ENCODE results near the gene RIMBP3C.
"Not testable (repeated sequence)": the region's sequence is repeated elsewhere in the genome, so short reads cannot be mapped to it uniquely, and the experiment has no call there.

RIMBP3C gene

DNA sequence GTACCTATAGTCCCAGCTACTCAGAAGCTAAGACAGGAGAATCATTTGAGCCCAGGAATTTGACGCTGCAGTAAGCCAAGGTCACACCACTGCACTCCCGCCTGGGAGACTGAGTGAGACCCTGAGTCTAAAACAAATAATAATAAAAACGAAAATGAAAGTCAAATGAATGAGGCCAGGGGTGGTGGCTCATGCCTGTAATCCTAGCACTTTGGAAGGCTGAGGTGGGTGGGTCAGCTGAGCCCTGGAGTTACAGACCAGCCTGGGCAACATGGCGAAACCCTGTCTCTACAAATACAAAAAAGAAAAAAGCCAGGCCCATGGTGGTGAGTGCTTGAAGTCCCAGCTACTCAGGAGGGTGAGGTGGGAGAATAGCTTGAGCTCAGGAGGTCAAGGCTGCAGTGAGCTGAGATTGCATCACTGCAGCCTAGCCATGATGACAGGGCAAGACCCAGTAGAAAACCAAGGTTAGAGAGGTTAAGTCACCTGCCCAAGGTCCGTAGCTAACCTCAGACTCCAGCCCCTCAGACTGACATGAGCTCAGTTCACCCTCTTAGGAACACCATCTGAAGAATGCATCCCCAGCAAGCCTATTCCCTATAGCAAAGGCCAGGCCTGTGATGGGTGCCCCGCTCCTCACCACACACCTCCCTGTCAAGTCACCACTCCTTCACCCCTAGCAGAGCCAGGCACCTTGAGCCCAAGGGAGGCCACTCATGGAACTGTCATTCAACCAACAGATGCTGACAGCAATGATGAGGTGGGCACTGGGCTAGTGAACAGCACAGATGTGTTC lies 24.4 kb downstream of the RIMBP3C start:
- not testable (repeated sequence) for DNase-seq

DNA sequence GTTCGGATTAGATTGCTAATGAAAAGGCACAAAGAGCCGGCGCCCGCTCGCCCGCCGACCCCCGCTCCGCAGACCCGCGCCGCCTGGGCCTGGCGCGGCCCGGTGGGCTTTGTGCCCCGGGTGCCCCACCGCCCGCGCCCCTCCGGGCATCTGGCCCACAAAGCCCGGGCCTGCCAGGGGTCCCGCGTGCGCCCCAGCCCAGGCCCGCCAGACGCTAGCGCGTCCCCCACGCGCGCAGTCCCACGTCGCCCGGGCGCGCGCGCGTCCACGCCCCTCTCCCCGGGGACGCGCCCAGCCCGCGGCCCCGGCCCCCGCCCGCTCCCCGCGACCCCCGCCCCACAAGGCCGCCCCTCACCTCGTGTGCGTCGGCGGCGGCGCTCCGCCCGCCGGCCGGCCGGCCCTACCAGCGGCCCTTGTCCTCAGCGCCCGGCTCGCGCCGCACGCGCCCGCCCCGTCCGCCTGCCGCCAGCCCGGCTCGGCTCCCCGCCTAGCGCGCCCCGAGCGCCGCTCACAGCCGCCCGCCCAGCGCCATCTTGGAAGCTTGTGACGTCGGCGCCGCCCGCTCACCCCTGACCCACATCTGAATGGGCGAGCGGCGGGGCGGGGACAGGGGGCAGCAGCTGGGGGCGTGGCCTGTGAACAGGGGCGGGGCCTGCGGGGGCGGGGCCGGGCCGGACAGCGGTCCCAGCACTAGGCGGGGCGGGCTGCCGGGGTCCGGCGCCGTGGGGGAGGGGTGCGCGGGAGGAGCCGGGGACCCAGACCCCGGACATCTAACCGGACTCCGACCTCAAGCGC lies 34.1 kb downstream of the RIMBP3C start:
- DNase-seq = not testable (repeated sequence)

DNA sequence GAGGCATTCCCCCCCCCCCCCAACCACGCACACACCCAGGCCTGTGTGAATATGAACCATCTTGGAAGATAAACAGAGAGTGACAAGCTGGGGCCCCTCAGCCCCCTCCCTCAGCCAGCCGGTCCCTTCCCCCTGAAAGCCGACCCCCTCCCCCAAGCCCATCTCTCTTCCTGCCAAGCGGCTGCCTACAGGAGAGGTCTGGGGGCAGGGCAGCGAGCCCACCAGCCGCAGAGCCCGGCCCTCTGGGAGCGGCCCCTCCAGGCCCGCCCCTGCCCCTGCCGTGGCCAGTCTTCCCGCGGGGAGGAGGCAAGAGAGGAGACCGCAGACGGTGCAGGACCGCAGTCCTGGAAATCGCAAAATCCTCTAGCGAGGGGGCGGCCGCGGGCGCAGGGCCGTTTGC lies 34.7 kb downstream of the RIMBP3C start:
- DNase-seq = not testable (repeated sequence)

DNA sequence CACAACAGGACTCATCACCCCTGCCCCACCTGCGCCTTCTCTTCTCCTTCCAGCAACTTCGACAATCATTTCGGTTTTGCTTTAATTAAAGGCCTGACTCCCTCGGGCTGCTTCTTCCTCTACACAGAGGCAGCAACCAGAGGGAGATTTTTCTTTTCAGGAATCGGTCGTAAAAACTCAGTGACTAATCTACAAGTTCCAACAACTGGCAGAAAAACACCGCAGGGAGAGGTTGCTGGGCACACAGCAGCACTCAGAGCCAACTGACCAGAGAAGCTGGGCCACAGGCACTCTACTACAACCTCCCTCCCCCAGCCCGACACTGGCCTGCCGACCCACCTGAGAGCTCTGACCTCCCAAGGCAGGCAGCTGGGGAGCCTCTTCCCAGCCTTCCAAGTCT lies 36.0 kb downstream of the RIMBP3C start:
- not testable (repeated sequence) for DNase-seq

DNA sequence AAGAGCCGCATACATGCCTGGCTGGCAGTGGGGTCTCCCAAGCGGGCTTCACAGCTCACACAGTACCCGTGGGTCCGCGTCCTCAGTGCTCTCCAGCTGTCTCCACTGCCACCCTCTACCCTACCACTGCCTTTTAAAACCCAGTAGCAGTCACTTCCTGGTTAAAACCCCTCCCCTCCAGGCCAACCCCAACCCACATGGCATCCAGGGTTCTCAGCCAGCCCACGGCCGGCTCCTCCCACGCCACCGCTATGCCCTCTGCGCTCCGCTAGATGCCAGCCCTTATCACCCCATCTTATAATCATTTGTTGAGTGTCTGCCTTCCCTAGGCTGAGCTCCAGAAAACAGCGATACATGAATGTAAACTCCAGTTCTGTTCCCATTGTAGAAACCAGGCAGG lies 37.1 kb downstream of the RIMBP3C start:
- not testable (repeated sequence) for DNase-seq

DNA sequence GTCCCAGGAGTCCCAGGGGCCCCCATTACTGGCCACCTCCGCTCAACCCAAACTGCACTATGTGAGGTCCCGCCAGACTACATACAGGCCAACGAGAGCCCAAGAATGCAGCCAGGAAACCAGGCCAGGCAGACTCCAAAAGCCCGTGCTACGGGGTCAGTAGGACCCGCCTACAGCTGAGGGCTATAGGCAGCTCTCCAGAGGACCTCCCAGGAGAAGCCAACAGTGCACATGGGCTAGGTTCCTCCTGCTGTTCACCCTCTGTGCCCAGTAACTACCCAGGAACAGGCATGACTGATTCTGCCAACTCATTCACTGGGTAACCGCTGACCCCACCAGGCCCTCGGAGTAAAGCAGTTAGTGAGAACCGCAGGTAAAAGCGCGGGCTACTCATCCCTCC lies 39.2 kb downstream of the RIMBP3C start:
- not testable (repeated sequence) for DNase-seq

DNA sequence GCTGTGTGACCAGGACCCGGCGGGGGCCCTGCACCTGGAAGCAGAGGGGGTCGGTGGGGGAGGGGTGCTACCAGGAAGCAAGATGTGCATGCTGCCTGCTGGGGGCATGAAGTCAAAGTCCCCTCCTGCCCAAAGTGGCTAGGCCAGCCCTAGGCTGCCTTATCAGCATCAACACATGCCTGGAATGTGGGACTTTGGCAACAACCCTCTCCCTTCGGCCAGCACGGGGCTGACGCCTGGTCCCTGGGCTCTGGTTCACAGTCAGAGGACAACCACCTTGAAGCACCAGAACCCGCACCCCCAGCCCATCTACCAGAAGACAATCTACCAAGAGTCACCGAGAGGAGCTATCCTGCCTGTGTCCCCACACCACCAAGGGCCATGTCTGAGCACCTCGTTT lies 40.9 kb downstream of the RIMBP3C start:
- not testable (repeated sequence) for DNase-seq

DNA sequence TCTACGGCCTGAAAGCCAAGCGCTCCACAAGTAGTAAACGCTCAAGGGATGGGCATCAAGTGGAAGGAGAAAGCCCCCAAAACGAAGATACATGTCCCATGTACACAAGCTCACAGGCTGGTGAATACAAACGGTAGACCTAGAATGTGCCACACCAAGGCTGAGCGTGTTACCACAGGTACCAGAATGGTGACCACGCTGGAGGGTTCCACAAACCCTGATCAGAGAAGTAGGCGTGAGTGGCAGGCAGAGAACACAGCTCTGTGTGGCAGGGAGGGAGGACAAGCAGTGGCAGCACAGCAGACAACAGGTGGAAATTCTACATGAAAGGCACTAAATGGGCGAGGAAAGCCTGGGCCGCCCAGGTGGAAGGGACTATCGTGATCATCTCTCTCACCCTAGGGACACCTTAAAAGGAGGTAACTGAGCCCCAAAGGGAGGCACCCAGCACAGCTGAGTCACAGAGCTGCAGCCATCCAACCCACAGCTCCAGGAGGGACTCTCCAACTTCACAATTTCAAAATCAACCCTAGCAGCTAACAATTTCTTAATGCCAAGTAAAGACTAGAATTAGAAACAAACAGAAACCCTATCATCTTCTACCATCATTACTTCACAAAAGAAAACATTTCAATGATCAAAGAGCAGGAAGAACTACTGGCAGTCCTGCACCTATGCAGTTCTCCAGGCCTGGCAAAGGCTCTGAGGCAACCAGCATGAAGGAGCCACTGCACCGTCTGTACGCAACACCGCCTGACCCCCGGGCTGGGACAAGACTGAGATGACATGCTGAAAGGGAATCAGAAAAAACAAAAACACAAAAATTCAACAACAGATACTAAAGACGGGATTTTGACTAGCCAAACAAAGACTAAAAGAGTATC lies 51.4 kb downstream of the RIMBP3C start:
- not testable (repeated sequence) for DNase-seq

DNA sequence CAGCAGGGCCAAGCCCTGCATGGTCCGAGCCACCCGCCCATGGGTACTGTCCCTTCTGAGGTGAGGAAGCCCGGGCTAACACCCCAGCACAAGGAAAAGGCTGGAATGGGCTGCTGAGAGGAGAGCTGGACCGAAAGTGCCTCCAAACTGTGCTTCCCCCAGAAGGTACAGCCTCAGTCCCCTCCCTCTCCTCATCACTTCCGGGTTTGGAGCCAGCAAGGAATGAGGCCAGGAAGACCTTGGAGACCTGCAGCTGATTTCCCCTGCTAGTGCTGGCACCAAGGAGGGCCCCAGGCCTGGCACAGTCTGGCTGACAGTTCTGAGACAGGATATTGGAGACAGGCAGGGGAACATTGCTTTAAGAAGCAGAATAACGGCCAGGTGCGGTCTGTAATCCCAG lies 52.8 kb downstream of the RIMBP3C start:
- not testable (repeated sequence) for DNase-seq

DNA sequence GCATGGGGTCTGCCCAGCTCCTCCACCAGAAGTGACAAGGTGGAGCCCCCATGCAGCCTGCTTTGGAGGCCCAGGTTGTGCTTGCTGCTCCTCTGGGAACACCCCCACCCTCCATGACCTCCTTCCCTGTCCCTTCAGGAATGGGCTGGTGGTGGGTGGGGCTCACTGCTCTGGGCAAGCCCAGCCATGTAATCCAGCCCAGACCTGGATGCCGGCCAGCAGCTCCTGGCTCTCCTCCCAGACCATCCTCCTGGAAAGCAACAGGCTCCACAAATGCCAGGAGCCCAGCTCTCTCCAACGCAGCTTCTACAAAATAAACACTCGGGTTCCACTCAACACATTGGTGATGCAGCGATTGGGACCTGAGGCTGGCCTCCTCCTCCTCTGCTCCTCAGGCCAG lies 53.3 kb downstream of the RIMBP3C start:
- DNase-seq = not testable (repeated sequence)
